Activated CD8-positive, alpha-beta memory T cell treated with anti-CD3 and anti-CD28 coated beads for 4 hours (primary cell): ENCODE data around the gene CHAC2.
"Not testable (repeated sequence)": the region's sequence is repeated elsewhere in the genome, so short reads cannot be mapped to it uniquely, and the experiment has no call there.

Experiments used
- DNase-seq, 2 donors: peaks; one replicate each; pipeline ENCODE4 v3.0.0-alpha.2; 2020; ENCODE audit warnings: low read depth in 2 of 2

CHAC2 gene

GRCh38 chr2:53767405-53768241 is at the start of gene CHAC2:
TSS of gene CHAC2 (plus strand) at chr2:53767804. CDS start at chr2:53767887, 83 bp downstream.
- DNase-seq: peak; percentile 60 to 68

- DNase-seq: not testable (repeated sequence)
Observed at GRCh38 chr2:53720944-53721343, 46.7 kb upstream of the CHAC2 start.

GRCh38 chr2:53724536-53724935 is 43.1 kb upstream of the CHAC2 start:
- no peak for DNase-seq

- DNase-seq: no peak
Observed at GRCh38 chr2:53725662-53726061, 41.9 kb upstream of the CHAC2 start.

GRCh38 chr2:53727921-53728320 is 39.7 kb upstream of the CHAC2 start:
- no peak for DNase-seq

GRCh38 chr2:53729143-53729762 is 38.4 kb upstream of the CHAC2 start:
- no peak for DNase-seq

- no peak for DNase-seq
Observed at GRCh38 chr2:53737091-53737490, 30.5 kb upstream of the CHAC2 start.

- DNase-seq: no peak
Observed at GRCh38 chr2:53739032-53739431, 28.6 kb upstream of the CHAC2 start.

- DNase-seq: no peak
Observed at GRCh38 chr2:53740170-53740569, 27.4 kb upstream of the CHAC2 start.

- DNase-seq: no peak
Observed at GRCh38 chr2:53744395-53745065, 23.1 kb upstream of the CHAC2 start.

- no peak for DNase-seq
Observed at GRCh38 chr2:53750041-53750768, 17.4 kb upstream of the CHAC2 start.

- no peak for DNase-seq
Observed at GRCh38 chr2:53751728-53752127, 15.9 kb upstream of the CHAC2 start.

GRCh38 chr2:53752385-53752784 is 15.2 kb upstream of the CHAC2 start:
- no peak for DNase-seq

GRCh38 chr2:53753041-53753440 is 14.6 kb upstream of the CHAC2 start:
- DNase-seq: no peak

GRCh38 chr2:53755121-53755520 is 12.5 kb upstream of the CHAC2 start:
- no peak for DNase-seq

GRCh38 chr2:53756644-53757043 is 11.0 kb upstream of the CHAC2 start:
- no peak for DNase-seq

- DNase-seq: not testable (repeated sequence)
Observed at GRCh38 chr2:53757206-53757605, 10.4 kb upstream of the CHAC2 start.

GRCh38 chr2:53765767-53766166 is 1.8 kb upstream of the CHAC2 start:
- DNase-seq: no peak

GRCh38 chr2:53768242-53768542 is 588 bp downstream of the CHAC2 start:
- no peak for DNase-seq

- no peak for DNase-seq
Observed at GRCh38 chr2:53769318-53769945, 1.8 kb downstream of the CHAC2 start.

GRCh38 chr2:53770264-53770663 is 2.7 kb downstream of the CHAC2 start:
- DNase-seq: no peak

GRCh38 chr2:53777134-53777533 is 9.5 kb downstream of the CHAC2 start:
- DNase-seq: no peak
